SK-N-SH (cell line): ENCODE results near the gene PITPNM3.

Experiments used
- CTCF ChIP-seq: fragments of 200-600 bp; sonication (generic); IDR thresholded peaks from 2 replicates; pipeline ENCODE4 v1.6.1; 2017; ENCODE audit warnings: antibody characterized with exemption, mild to moderate bottlenecking, moderate library complexity
- MXI1 ChIP-seq: IDR thresholded peaks from 2 replicates; pipeline ENCODE4 v1.6.1; 2012; ENCODE audit warnings: mild to moderate bottlenecking, low read depth, low read length, improper control_type of control experiment
- TAF1 ChIP-seq: IDR thresholded peaks from 2 replicates; pipeline ENCODE4 v1.6.1; 2012; ENCODE audit warnings: low read depth, mild to moderate bottlenecking, low read length, moderate library complexity, borderline replicate concordance
- YY1 ChIP-seq: IDR thresholded peaks from 2 replicates; pipeline ENCODE4 v1.4.0; 2012; ENCODE audit warnings: low read depth, mild to moderate bottlenecking

- TF ChIP-seq CTCF (no peak), TAF1 (no peak), MXI1 (no peak), YY1 (no peak)
Observed at GRCh38 chr17:6534846-6535514, 21.4 kb downstream of the PITPNM3 start.
